Endothelial cell of umbilical vein (primary cell): Measurements from ENCODE around the gene USH1G. TPM values are rescaled to one million over a fixed set of nuclear protein-coding genes. Genes with fewer than 3 reads are reported as not detected.

ENCODE experiments used
- BruUV-seq: library from RNA; stranded (reverse); fragments of 400-500 nt; replicated peaks from 2 replicates; lab custom pipeline; 2021; lab: Mats Ljungman, UMichigan
- CTCF ChIA-PET: fragments of 300-600, 350-600 bp; sonication (Branson Sonifier 250); formaldehyde crosslinking; loops from one replicate; lab custom pipeline; 2021; ENCODE audit warnings: antibody characterized with exemption, inconsistent platforms; lab: Charles Lee
- POLR2A ChIA-PET: fragments of 300-600, 350-600 bp; sonication (Branson Sonifier 250); formaldehyde crosslinking; loops from one replicate; lab custom pipeline; 2021; ENCODE audit warnings: antibody characterized with exemption, inconsistent platforms; lab: Charles Lee
- DNase-seq: peaks from one replicate; pipeline ENCODE4 v3.0.0-alpha.2; 2011; ENCODE audit warnings: low read depth, low spot score
- FAIRE-seq: peaks from 2 replicates; lab custom pipeline; 2011; peaks lifted over from hg19 to GRCh38; lab: Jason Lieb, UNC
- H2AFZ ChIP-seq: 2 replicates; pipeline ENCODE4 v1.6.0; 2012; ENCODE audit warnings: low read depth, low read length, control low read depth, inconsistent platforms
- H3K27ac ChIP-seq: 2 replicates; pipeline ENCODE4 v1.5.1; 2011; ENCODE audit warnings: low read depth, mild to moderate bottlenecking, control low read depth, low read length, moderate library complexity; ENCODE audit not compliant: insufficient read depth
- H3K27me3 ChIP-seq, 2 experiments: 2 replicates each; pipeline versions ENCODE4 v1.6.0 to v1.6.1; 2011; ENCODE audit warnings: low read length in 2 of 2, mixed read lengths in 1 of 2; ENCODE audit not compliant: control insufficient read depth in 2 of 2, insufficient read depth in 2 of 2
- H3K36me3 ChIP-seq, 2 experiments: 2 replicates in 1 of 2; 3 replicates in 1 of 2; pipeline ENCODE4 v1.5.1; 2011; ENCODE audit warnings: low read length in 2 of 2, mild to moderate bottlenecking in 1 of 2, moderate library complexity in 1 of 2; ENCODE audit not compliant: control insufficient read depth in 2 of 2, insufficient read depth in 2 of 2; ENCODE audit errors: extremely low read depth in 1 of 2
- H3K4me1 ChIP-seq: 3 replicates; pipeline ENCODE4 v1.5.1; 2011; ENCODE audit warnings: mild to moderate bottlenecking, low read length; ENCODE audit not compliant: control insufficient read depth, insufficient read depth; ENCODE audit errors: extremely low read depth
- H3K4me2 ChIP-seq: 2 replicates; pipeline ENCODE4 v1.6.1; 2011; ENCODE audit warnings: low read length, control low read depth, mixed read lengths; ENCODE audit not compliant: insufficient read depth
- H3K4me3 ChIP-seq, 3 experiments: fragments of 200-600 bp in 1 of 3; sonication (generic), shearing (Covaris generic) in 1 of 3; replicated peaks in 1 of 3; 2 replicates each; pipeline ENCODE4 v1.5.1; 2011 to 2016; ENCODE audit warnings: control low read depth in 3 of 3, low read length in 3 of 3, mild to moderate bottlenecking in 2 of 3, inconsistent platforms in 1 of 3, low read depth in 1 of 3, moderate library complexity in 1 of 3; ENCODE audit not compliant: insufficient read depth in 1 of 3
- H3K79me2 ChIP-seq: 2 replicates; pipeline ENCODE4 v1.6.0; 2012; ENCODE audit warnings: low read length, inconsistent platforms; ENCODE audit not compliant: control insufficient read depth, insufficient read depth
- H3K9ac ChIP-seq: replicated peaks from 2 replicates; pipeline ENCODE3; 2011; ENCODE audit warnings: low read length, control low read depth; ENCODE audit not compliant: insufficient read depth; ENCODE audit errors: extremely low read depth
- H3K9me1 ChIP-seq: replicated peaks from 3 replicates; pipeline ENCODE4 v1.6.0; 2011; ENCODE audit warnings: mild to moderate bottlenecking, low read length; ENCODE audit not compliant: control insufficient read depth, insufficient read depth; ENCODE audit errors: extremely low read depth
- H3K9me3 ChIP-seq: replicated peaks from 2 replicates; pipeline ENCODE4 v1.5.1; 2012; ENCODE audit warnings: low read length, inconsistent platforms; ENCODE audit not compliant: control insufficient read depth, insufficient read depth
- H4K20me1 ChIP-seq: replicated peaks from 2 replicates; pipeline ENCODE3; 2011; ENCODE audit warnings: mild to moderate bottlenecking, low read length; ENCODE audit not compliant: control insufficient read depth, insufficient read depth; ENCODE audit errors: extremely low read depth
- EZH2 ChIP-seq: IDR thresholded peaks from 2 replicates; pipeline ENCODE4 v1.6.1; 2012; ENCODE audit warnings: borderline replicate concordance, low read depth, mild to moderate bottlenecking, moderate library complexity, low read length, inconsistent platforms; ENCODE audit not compliant: severe bottlenecking
- FOS ChIP-seq: IDR thresholded peaks from 2 replicates; pipeline ENCODE4 v1.6.1; 2011; ENCODE audit warnings: mild to moderate bottlenecking, low read length, moderate library complexity, borderline replicate concordance; ENCODE audit not compliant: insufficient read depth
- GATA2 ChIP-seq: IDR thresholded peaks from 2 replicates; pipeline ENCODE4 v1.7.0; 2011; ENCODE audit warnings: low read depth, mild to moderate bottlenecking, moderate library complexity, mixed read lengths, low read length; ENCODE audit not compliant: insufficient read length, insufficient read depth
- JUN ChIP-seq: IDR thresholded peaks from 2 replicates; pipeline ENCODE4 v1.6.1; 2011; ENCODE audit warnings: borderline replicate concordance, low read depth; ENCODE audit not compliant: insufficient read length, insufficient read depth
- MYC ChIP-seq: IDR thresholded peaks from one replicate; pipeline ENCODE4 v1.6.1; 2011; ENCODE audit warnings: mild to moderate bottlenecking, low read depth, low read length
- POLR2A ChIP-seq: IDR thresholded peaks from 2 replicates; pipeline ENCODE4 v1.6.1; 2012; ENCODE audit warnings: low read depth, mild to moderate bottlenecking, control low read depth, low read length
- POLR2AphosphoS5 ChIP-seq: IDR thresholded peaks from 2 replicates; pipeline ENCODE4 v1.6.1; 2012; ENCODE audit warnings: low read depth, mild to moderate bottlenecking, control low read depth, low read length, moderate library complexity; ENCODE audit not compliant: insufficient read depth
- dilution Hi-C: fragments of 300-500 bp; cut with MboI; formaldehyde crosslinking; loops from one replicate; pipeline ENCODE4 v1.15.0; 2019; ENCODE audit warnings: low sequenced_read_pairs; ENCODE audit not compliant: extremely low pct_ligation_motif_present
- intact Hi-C: fragments of 100-400 bp; cut with micrococcal nuclease; formaldehyde crosslinking; loops from one replicate; pipeline ENCODE4 v1.10.0; 2022
- polyA plus RNA-seq, 4 experiments: library from polyadenylated mRNA; depleted of rRNA in 3 of 4; stranded (reverse) in 3 of 4; unstranded in 1 of 4; fragments of >200 nt; gene quantifications; 2 replicates each; pipeline versions ENCODE4 v1.2.1 to v1.2.3, GENCODE V29; 2011 to 2012; ENCODE audit warnings: missing spikeins in 1 of 4
- total RNA-seq: library from RNA; stranded (reverse); gene quantifications from 2 replicates; pipeline ENCODE4 v1.2.3, GENCODE V29; 2021
- TF ChIP-seq, protein P1 (sequence below): IDR thresholded peaks from 2 replicates; pipeline ENCODE4 v1.6.1; 2011; ENCODE audit not compliant: insufficient read depth, insufficient read length
- TF ChIP-seq, protein P2 (sequence below), 2 donors: IDR thresholded peaks; 1 replicate in 1 of 2; 2 replicates in 1 of 2; pipeline ENCODE4 v1.5.1; 2011; ENCODE audit warnings: low read length in 2 of 2, mild to moderate bottlenecking in 2 of 2, moderate library complexity in 2 of 2, control low read depth in 1 of 2, inconsistent platforms in 1 of 2, low read depth in 1 of 2; ENCODE audit not compliant: insufficient read depth in 1 of 2; ENCODE audit errors: extremely low read depth in 1 of 2

Gene USH1G
- total and polyA plus RNA-seq, 2 donors (not counting 3 experiments of a cell fraction or from before 2014, with no cell fraction given) = not detected

DNA sequence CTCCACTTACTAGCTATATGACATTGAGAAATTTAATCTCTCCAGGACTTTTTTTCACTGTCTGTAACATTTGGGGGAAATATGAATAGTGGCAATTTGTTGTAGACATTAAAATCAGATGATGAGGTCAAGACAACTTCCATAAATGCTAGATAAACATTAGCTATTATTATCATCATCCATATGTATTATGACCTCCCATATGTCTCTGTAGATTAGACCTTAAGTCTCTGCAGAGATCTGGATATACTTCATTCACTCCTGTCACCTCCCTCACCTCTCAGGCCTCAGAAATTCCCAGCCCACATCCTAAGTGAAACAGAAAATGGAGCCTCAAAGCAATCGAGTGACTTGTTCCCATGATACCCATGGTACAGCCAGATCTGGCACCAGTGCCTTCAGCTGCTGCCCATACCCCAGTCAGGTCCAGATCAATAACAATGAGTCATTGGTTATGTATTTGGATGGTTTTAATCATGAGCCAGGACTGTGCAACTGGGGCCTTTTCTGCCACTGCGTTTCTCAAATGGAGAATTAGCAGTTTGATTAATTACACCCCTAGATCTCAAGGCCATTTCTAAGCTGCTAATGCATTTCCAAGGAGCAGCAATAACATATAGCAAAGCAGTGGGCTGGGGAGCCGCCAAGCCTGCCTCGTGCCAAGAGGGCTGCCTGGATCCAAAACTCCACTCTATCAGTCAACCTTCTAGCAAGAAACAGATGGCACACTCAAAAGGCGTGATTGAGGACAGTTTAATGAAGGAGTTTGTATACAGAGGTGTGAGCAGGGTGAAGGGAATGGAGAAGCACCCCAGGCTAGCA, 47.7 kb downstream of the USH1G start:
- intact Hi-C loops (no loop called here), dilution Hi-C loops (no loop called here)
- Histone ChIP-seq H3K4me1 (peaks cover 15% of the 10 kb centered on the region), H3K27ac (no peak overlapping the region), H2AFZ (no peak overlapping the region), H3K9me3 (no peaks in the 10 kb centered on the region), H3K9ac (no peak overlapping the region), H3K36me3 (no peaks in the 10 kb centered on the region), H3K27me3 (no peaks in the 10 kb centered on the region), H3K4me3 (no peak overlapping the region), H3K79me2 (no peaks in the 10 kb centered on the region), H3K4me2 (no peak overlapping the region), H3K9me1 (no peaks in the 10 kb centered on the region), H4K20me1 (no peaks in the 10 kb centered on the region)
- DNase-seq = no peak
- TF ChIP-seq, protein P1, sequence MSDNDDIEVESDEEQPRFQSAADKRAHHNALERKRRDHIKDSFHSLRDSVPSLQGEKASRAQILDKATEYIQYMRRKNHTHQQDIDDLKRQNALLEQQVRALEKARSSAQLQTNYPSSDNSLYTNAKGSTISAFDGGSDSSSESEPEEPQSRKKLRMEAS = no peak
- TF ChIP-seq POLR2AphosphoS5 (no peak), POLR2A (no peak), JUN (no peak), GATA2 (no peak)
- no peak for FAIRE-seq
- POLR2A ChIA-PET = no interaction called here
- no TSS peak for BruUV-seq
- CTCF ChIA-PET = interaction anchor here (0.6 kb wide), 1 partner anchor 81 kb away, joined by 3 read pairs; no protein-coding TSS in a partner anchor

DNA sequence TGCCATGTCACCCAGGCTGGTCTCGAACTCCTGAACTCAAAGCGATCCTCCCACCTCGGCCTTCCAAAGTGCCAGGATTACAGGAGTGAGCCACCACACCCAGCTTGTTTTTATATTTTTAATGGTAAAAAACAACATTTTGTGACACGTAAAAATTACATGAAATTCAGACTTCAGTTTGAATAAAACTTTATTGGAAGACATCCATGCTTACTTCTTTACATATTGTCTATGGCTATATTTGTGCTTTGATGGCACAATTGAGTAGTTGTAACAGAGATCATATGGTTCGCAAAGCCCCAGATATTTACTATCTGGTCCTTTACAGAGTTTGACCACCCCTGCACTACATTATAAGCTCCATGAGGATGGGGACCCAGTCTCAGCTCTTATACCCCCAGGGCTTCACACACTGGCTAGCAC, 48.4 kb downstream of the USH1G start:
- intact Hi-C loops = loop anchor here (5.0 kb wide), 1 partner anchor 97 kb away; the partner anchor contains the start of gene NAT9
- no peak overlapping the region for H3K4me3 ChIP-seq
- H3K9me1 ChIP-seq = no peaks in the 10 kb centered on the region
- no peaks in the 10 kb centered on the region for H3K36me3 ChIP-seq
- H4K20me1 ChIP-seq = no peaks in the 10 kb centered on the region
- no peak overlapping the region for H3K27ac ChIP-seq
- DNase-seq = no peak
- no peak for TF ChIP-seq POLR2AphosphoS5
- no peak for TF ChIP-seq EZH2
- no peak for TF ChIP-seq GATA2
- TF ChIP-seq MYC = no peak
- no peak for TF ChIP-seq POLR2A
- TF ChIP-seq, protein P2, sequence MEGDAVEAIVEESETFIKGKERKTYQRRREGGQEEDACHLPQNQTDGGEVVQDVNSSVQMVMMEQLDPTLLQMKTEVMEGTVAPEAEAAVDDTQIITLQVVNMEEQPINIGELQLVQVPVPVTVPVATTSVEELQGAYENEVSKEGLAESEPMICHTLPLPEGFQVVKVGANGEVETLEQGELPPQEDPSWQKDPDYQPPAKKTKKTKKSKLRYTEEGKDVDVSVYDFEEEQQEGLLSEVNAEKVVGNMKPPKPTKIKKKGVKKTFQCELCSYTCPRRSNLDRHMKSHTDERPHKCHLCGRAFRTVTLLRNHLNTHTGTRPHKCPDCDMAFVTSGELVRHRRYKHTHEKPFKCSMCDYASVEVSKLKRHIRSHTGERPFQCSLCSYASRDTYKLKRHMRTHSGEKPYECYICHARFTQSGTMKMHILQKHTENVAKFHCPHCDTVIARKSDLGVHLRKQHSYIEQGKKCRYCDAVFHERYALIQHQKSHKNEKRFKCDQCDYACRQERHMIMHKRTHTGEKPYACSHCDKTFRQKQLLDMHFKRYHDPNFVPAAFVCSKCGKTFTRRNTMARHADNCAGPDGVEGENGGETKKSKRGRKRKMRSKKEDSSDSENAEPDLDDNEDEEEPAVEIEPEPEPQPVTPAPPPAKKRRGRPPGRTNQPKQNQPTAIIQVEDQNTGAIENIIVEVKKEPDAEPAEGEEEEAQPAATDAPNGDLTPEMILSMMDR (IDR thresholded peaks at IDR 0.05; ENCODE audit: extremely low read depth in 1 of 2, insufficient read depth in 1 of 2, low read depth in 1 of 2, low read length in 2 of 2) = no peak
- no peak for TF ChIP-seq JUN
- no peak for TF ChIP-seq FOS
- TF ChIP-seq, protein P1 = no peak
- no peaks in the 10 kb centered on the region for H3K27me3 ChIP-seq
- dilution Hi-C loops = no loop called here
- H3K9me3 ChIP-seq = no peaks in the 10 kb centered on the region
- peaks cover 15% of the 10 kb centered on the region for H3K4me1 ChIP-seq
- no peak overlapping the region for H3K9ac ChIP-seq
- H2AFZ ChIP-seq = no peak overlapping the region
- ChIA-PET POLR2A (no interaction called here), CTCF (no interaction called here)
- H3K4me2 ChIP-seq = no peak overlapping the region
- FAIRE-seq = no peak
- no TSS peak for BruUV-seq
- no peaks in the 10 kb centered on the region for H3K79me2 ChIP-seq
